Panc1 (cell line): ENCODE data around the gene CCDC6.

ENCODE experiments used
- SIN3A ChIP-seq: IDR thresholded peaks from 2 replicates; pipeline ENCODE4 v1.6.1; 2012; ENCODE audit warnings: low read depth, mild to moderate bottlenecking, low read length, moderate library complexity, borderline replicate concordance; ENCODE audit not compliant: insufficient read depth
- TF ChIP-seq, protein P1 (sequence below): fragments of 450-650 bp; IDR thresholded peaks from 2 replicates; pipeline ENCODE4 v1.5.1; 2017; ENCODE audit warnings: mild to moderate bottlenecking

DNA sequence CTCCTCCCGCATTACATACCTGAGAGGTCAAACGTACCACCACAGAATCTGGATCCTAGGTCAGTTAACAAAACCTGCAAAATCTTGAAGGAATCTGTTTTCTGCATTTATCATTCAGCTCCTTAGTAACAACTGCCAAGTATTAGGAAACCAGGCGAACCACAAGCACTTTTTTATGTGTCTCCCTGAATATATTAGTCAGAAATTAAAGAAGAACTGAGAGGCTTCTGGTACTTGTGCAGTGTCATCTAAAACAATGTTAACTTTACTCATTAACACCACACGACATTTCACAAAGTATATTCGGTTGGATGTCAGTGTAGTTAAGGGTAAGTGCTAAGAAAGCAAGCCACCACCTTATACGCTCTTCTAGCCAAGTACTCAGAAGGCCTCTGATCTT is 2.5 kb downstream of the CCDC6 start:
- TF ChIP-seq, protein P1, sequence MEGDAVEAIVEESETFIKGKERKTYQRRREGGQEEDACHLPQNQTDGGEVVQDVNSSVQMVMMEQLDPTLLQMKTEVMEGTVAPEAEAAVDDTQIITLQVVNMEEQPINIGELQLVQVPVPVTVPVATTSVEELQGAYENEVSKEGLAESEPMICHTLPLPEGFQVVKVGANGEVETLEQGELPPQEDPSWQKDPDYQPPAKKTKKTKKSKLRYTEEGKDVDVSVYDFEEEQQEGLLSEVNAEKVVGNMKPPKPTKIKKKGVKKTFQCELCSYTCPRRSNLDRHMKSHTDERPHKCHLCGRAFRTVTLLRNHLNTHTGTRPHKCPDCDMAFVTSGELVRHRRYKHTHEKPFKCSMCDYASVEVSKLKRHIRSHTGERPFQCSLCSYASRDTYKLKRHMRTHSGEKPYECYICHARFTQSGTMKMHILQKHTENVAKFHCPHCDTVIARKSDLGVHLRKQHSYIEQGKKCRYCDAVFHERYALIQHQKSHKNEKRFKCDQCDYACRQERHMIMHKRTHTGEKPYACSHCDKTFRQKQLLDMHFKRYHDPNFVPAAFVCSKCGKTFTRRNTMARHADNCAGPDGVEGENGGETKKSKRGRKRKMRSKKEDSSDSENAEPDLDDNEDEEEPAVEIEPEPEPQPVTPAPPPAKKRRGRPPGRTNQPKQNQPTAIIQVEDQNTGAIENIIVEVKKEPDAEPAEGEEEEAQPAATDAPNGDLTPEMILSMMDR, result no peak
- no peak for TF ChIP-seq SIN3A
